SH-SY5Y (cell line): ENCODE data around the gene GPAM.

ENCODE experiments used
- GATA2 ChIP-seq: IDR thresholded peaks from 2 replicates; pipeline ENCODE4 v1.6.1; 2011; ENCODE audit warnings: mild to moderate bottlenecking, low read depth, low read length
- GATA3 ChIP-seq: IDR thresholded peaks from 2 replicates; pipeline ENCODE4 v1.6.1; 2011; ENCODE audit warnings: low read depth, mild to moderate bottlenecking, low read length, moderate library complexity

GRCh38 chr10:112185959-112186358, 2.4 kb upstream of the GPAM start:
- TF ChIP-seq GATA2 (no peak), GATA3 (no peak)
